Measurements from ENCODE around the gene PLCB4. TPM values are rescaled to one million over a fixed set of nuclear protein-coding genes. Genes with fewer than 3 reads are reported as not detected.

PLCB4 gene
- polyA plus RNA-seq, 1 donor (not counting 4 experiments of a cell fraction or from before 2014, with no cell fraction given) = 4.1 TPM

- Histone ChIP-seq H3K9me1 (ENCODE audit: control insufficient read depth, extremely low read depth, insufficient read depth, low read length) (no peaks in the 10 kb centered on the region), H3K79me2 (ENCODE audit: control insufficient read depth, insufficient read depth, low read length) (no peaks in the 10 kb centered on the region), H3K4me3 (ENCODE audit: control insufficient read depth in 2 of 3, extremely low read depth in 1 of 3, insufficient read depth in 2 of 3, low read depth in 1 of 3, low read length in 3 of 3) (no peak overlapping the region), H2AFZ (ENCODE audit: control insufficient read depth, low read length) (no peak overlapping the region), H3K36me3 (ENCODE audit: control insufficient read depth in 2 of 2, extremely low read depth in 1 of 2, insufficient read depth in 2 of 2, low read length in 2 of 2) (no peaks in the 10 kb centered on the region), H3K4me1 (ENCODE audit: control insufficient read depth, extremely low read depth, insufficient read depth, low read length) (no peaks in the 10 kb centered on the region), H3K27ac (ENCODE audit: control insufficient read depth, insufficient read depth, low read length) (no peak overlapping the region), H3K9ac (ENCODE audit: control insufficient read depth, extremely low read depth, insufficient read depth, low read length) (no peak overlapping the region), H3K9me3 (ENCODE audit: control insufficient read depth, low read depth, low read length) (no peaks in the 10 kb centered on the region), H4K20me1 (ENCODE audit: control insufficient read depth, extremely low read depth, insufficient read depth, low read length) (no peaks in the 10 kb centered on the region), H3K27me3 (ENCODE audit: control insufficient read depth, extremely low read depth, insufficient read depth, low read length) (no peaks in the 10 kb centered on the region), H3K4me2 (ENCODE audit: control insufficient read depth, extremely low read depth, insufficient read depth, low read depth, low read length) (no peak overlapping the region)
- TF ChIP-seq EZH2 (IDR thresholded peaks at IDR 0.05; ENCODE audit: low read length) = no peak
- TF ChIP-seq CTCF (optimal IDR thresholded peaks at IDR 0.05 in 1 of 3, IDR thresholded peaks at IDR 0.05 in 1 of 3, conservative IDR thresholded peaks at IDR 0.05 in 1 of 3; ENCODE audit: extremely low read depth in 1 of 3, insufficient read depth in 2 of 3, low read length in 3 of 3) = no peak
- dilution Hi-C loops (cut with MboI; ENCODE audit: extremely low pct_ligation_motif_present, low sequenced_read_pairs) = no loop called here
- DNase-seq (ENCODE audit: low read depth, low spot score) (no peak), FAIRE-seq (no peak)
Measured at GRCh38 chr20:9172851-9173250, 104.0 kb downstream of the PLCB4 start.

GRCh38 chr20:9177278-9177677, 108.4 kb downstream of the PLCB4 start:
- Histone ChIP-seq H3K27me3 (ENCODE audit: control insufficient read depth, extremely low read depth, insufficient read depth, low read length) (no peaks in the 10 kb centered on the region), H3K9me1 (ENCODE audit: control insufficient read depth, extremely low read depth, insufficient read depth, low read length) (no peaks in the 10 kb centered on the region), H2AFZ (ENCODE audit: control insufficient read depth, low read length) (no peak overlapping the region), H3K27ac (ENCODE audit: control insufficient read depth, insufficient read depth, low read length) (no peak overlapping the region), H4K20me1 (ENCODE audit: control insufficient read depth, extremely low read depth, insufficient read depth, low read length) (no peaks in the 10 kb centered on the region), H3K4me2 (ENCODE audit: control insufficient read depth, extremely low read depth, insufficient read depth, low read depth, low read length) (no peak overlapping the region), H3K9ac (ENCODE audit: control insufficient read depth, extremely low read depth, insufficient read depth, low read length) (no peak overlapping the region), H3K9me3 (ENCODE audit: control insufficient read depth, low read depth, low read length) (no peaks in the 10 kb centered on the region), H3K4me3 (ENCODE audit: control insufficient read depth in 2 of 3, extremely low read depth in 1 of 3, insufficient read depth in 2 of 3, low read depth in 1 of 3, low read length in 3 of 3) (no peak overlapping the region), H3K36me3 (ENCODE audit: control insufficient read depth in 2 of 2, extremely low read depth in 1 of 2, insufficient read depth in 2 of 2, low read length in 2 of 2) (no peaks in the 10 kb centered on the region), H3K4me1 (ENCODE audit: control insufficient read depth, extremely low read depth, insufficient read depth, low read length) (no peaks in the 10 kb centered on the region), H3K79me2 (ENCODE audit: control insufficient read depth, insufficient read depth, low read length) (no peaks in the 10 kb centered on the region)
- FAIRE-seq (no peak), DNase-seq (ENCODE audit: low read depth, low spot score) (no peak)
- TF ChIP-seq CTCF (optimal IDR thresholded peaks at IDR 0.05 in 1 of 3, IDR thresholded peaks at IDR 0.05 in 1 of 3, conservative IDR thresholded peaks at IDR 0.05 in 1 of 3; ENCODE audit: extremely low read depth in 1 of 3, insufficient read depth in 2 of 3, low read length in 3 of 3) (no peak), EZH2 (IDR thresholded peaks at IDR 0.05; ENCODE audit: low read length) (no peak)
- dilution Hi-C loops (cut with MboI; ENCODE audit: extremely low pct_ligation_motif_present, low sequenced_read_pairs) = no loop called here
